Endothelial cell of umbilical vein (primary cell): ENCODE results near the gene ADAP1. TPM values are rescaled to one million over a fixed set of nuclear protein-coding genes. Genes with fewer than 3 reads are reported as not detected.

ENCODE experiments used
- BruUV-seq: library from RNA; stranded (reverse); fragments of 400-500 nt; replicated peaks from 2 replicates; lab custom pipeline; 2021; lab: Mats Ljungman, UMichigan
- CTCF ChIA-PET: fragments of 300-600, 350-600 bp; sonication (Branson Sonifier 250); formaldehyde crosslinking; loops from one replicate; lab custom pipeline; 2021; ENCODE audit warnings: antibody characterized with exemption, inconsistent platforms; lab: Charles Lee
- POLR2A ChIA-PET: fragments of 300-600, 350-600 bp; sonication (Branson Sonifier 250); formaldehyde crosslinking; loops from one replicate; lab custom pipeline; 2021; ENCODE audit warnings: antibody characterized with exemption, inconsistent platforms; lab: Charles Lee
- DNase-seq: peaks from one replicate; pipeline ENCODE4 v3.0.0-alpha.2; 2011; ENCODE audit warnings: low read depth, low spot score
- FAIRE-seq: peaks from 2 replicates; lab custom pipeline; 2011; peaks lifted over from hg19 to GRCh38; lab: Jason Lieb, UNC
- H2AFZ ChIP-seq: 2 replicates; pipeline ENCODE4 v1.6.0; 2012; ENCODE audit warnings: low read depth, low read length, control low read depth, inconsistent platforms
- H3K27ac ChIP-seq: 2 replicates; pipeline ENCODE4 v1.5.1; 2011; ENCODE audit warnings: low read depth, mild to moderate bottlenecking, control low read depth, low read length, moderate library complexity; ENCODE audit not compliant: insufficient read depth
- H3K27me3 ChIP-seq, 2 experiments: 2 replicates each; pipeline versions ENCODE4 v1.6.0 to v1.6.1; 2011; ENCODE audit warnings: low read length in 2 of 2, mixed read lengths in 1 of 2; ENCODE audit not compliant: control insufficient read depth in 2 of 2, insufficient read depth in 2 of 2
- H3K36me3 ChIP-seq, 2 experiments: 2 replicates in 1 of 2; 3 replicates in 1 of 2; pipeline ENCODE4 v1.5.1; 2011; ENCODE audit warnings: low read length in 2 of 2, mild to moderate bottlenecking in 1 of 2, moderate library complexity in 1 of 2; ENCODE audit not compliant: control insufficient read depth in 2 of 2, insufficient read depth in 2 of 2; ENCODE audit errors: extremely low read depth in 1 of 2
- H3K4me1 ChIP-seq: 3 replicates; pipeline ENCODE4 v1.5.1; 2011; ENCODE audit warnings: mild to moderate bottlenecking, low read length; ENCODE audit not compliant: control insufficient read depth, insufficient read depth; ENCODE audit errors: extremely low read depth
- H3K4me2 ChIP-seq: 2 replicates; pipeline ENCODE4 v1.6.1; 2011; ENCODE audit warnings: low read length, control low read depth, mixed read lengths; ENCODE audit not compliant: insufficient read depth
- H3K4me3 ChIP-seq, 3 experiments: fragments of 200-600 bp in 1 of 3; sonication (generic), shearing (Covaris generic) in 1 of 3; replicated peaks in 1 of 3; 2 replicates each; pipeline ENCODE4 v1.5.1; 2011 to 2016; ENCODE audit warnings: control low read depth in 3 of 3, low read length in 3 of 3, mild to moderate bottlenecking in 2 of 3, inconsistent platforms in 1 of 3, low read depth in 1 of 3, moderate library complexity in 1 of 3; ENCODE audit not compliant: insufficient read depth in 1 of 3
- H3K79me2 ChIP-seq: 2 replicates; pipeline ENCODE4 v1.6.0; 2012; ENCODE audit warnings: low read length, inconsistent platforms; ENCODE audit not compliant: control insufficient read depth, insufficient read depth
- H3K9ac ChIP-seq: replicated peaks from 2 replicates; pipeline ENCODE3; 2011; ENCODE audit warnings: low read length, control low read depth; ENCODE audit not compliant: insufficient read depth; ENCODE audit errors: extremely low read depth
- H3K9me1 ChIP-seq: replicated peaks from 3 replicates; pipeline ENCODE4 v1.6.0; 2011; ENCODE audit warnings: mild to moderate bottlenecking, low read length; ENCODE audit not compliant: control insufficient read depth, insufficient read depth; ENCODE audit errors: extremely low read depth
- H3K9me3 ChIP-seq: replicated peaks from 2 replicates; pipeline ENCODE4 v1.5.1; 2012; ENCODE audit warnings: low read length, inconsistent platforms; ENCODE audit not compliant: control insufficient read depth, insufficient read depth
- H4K20me1 ChIP-seq: replicated peaks from 2 replicates; pipeline ENCODE3; 2011; ENCODE audit warnings: mild to moderate bottlenecking, low read length; ENCODE audit not compliant: control insufficient read depth, insufficient read depth; ENCODE audit errors: extremely low read depth
- CTCF ChIP-seq, 2 donors: IDR thresholded peaks; 1 replicate in 1 of 2; 2 replicates in 1 of 2; pipeline ENCODE4 v1.5.1; 2011; ENCODE audit warnings: low read length in 2 of 2, mild to moderate bottlenecking in 2 of 2, moderate library complexity in 2 of 2, control low read depth in 1 of 2, inconsistent platforms in 1 of 2, low read depth in 1 of 2; ENCODE audit not compliant: insufficient read depth in 1 of 2; ENCODE audit errors: extremely low read depth in 1 of 2
- EZH2 ChIP-seq: IDR thresholded peaks from 2 replicates; pipeline ENCODE4 v1.6.1; 2012; ENCODE audit warnings: borderline replicate concordance, low read depth, mild to moderate bottlenecking, moderate library complexity, low read length, inconsistent platforms; ENCODE audit not compliant: severe bottlenecking
- JUN ChIP-seq: IDR thresholded peaks from 2 replicates; pipeline ENCODE4 v1.6.1; 2011; ENCODE audit warnings: borderline replicate concordance, low read depth; ENCODE audit not compliant: insufficient read length, insufficient read depth
- MAX ChIP-seq: IDR thresholded peaks from 2 replicates; pipeline ENCODE4 v1.6.1; 2011; ENCODE audit not compliant: insufficient read depth, insufficient read length
- POLR2AphosphoS5 ChIP-seq: IDR thresholded peaks from 2 replicates; pipeline ENCODE4 v1.6.1; 2012; ENCODE audit warnings: low read depth, mild to moderate bottlenecking, control low read depth, low read length, moderate library complexity; ENCODE audit not compliant: insufficient read depth
- dilution Hi-C: fragments of 300-500 bp; cut with MboI; formaldehyde crosslinking; loops from one replicate; pipeline ENCODE4 v1.15.0; 2019; ENCODE audit warnings: low sequenced_read_pairs; ENCODE audit not compliant: extremely low pct_ligation_motif_present
- intact Hi-C: fragments of 100-400 bp; cut with micrococcal nuclease; formaldehyde crosslinking; loops from one replicate; pipeline ENCODE4 v1.10.0; 2022
- polyA plus RNA-seq, 4 experiments: library from polyadenylated mRNA; depleted of rRNA in 3 of 4; stranded (reverse) in 3 of 4; unstranded in 1 of 4; fragments of >200 nt; gene quantifications; 2 replicates each; pipeline versions ENCODE4 v1.2.1 to v1.2.3, GENCODE V29; 2011 to 2012; ENCODE audit warnings: missing spikeins in 1 of 4
- total RNA-seq: library from RNA; stranded (reverse); gene quantifications from 2 replicates; pipeline ENCODE4 v1.2.3, GENCODE V29; 2021

Gene ADAP1
- total and polyA plus RNA-seq, 2 donors (not counting 3 experiments of a cell fraction or from before 2014, with no cell fraction given): 0.49 to 0.58 TPM

DNA sequence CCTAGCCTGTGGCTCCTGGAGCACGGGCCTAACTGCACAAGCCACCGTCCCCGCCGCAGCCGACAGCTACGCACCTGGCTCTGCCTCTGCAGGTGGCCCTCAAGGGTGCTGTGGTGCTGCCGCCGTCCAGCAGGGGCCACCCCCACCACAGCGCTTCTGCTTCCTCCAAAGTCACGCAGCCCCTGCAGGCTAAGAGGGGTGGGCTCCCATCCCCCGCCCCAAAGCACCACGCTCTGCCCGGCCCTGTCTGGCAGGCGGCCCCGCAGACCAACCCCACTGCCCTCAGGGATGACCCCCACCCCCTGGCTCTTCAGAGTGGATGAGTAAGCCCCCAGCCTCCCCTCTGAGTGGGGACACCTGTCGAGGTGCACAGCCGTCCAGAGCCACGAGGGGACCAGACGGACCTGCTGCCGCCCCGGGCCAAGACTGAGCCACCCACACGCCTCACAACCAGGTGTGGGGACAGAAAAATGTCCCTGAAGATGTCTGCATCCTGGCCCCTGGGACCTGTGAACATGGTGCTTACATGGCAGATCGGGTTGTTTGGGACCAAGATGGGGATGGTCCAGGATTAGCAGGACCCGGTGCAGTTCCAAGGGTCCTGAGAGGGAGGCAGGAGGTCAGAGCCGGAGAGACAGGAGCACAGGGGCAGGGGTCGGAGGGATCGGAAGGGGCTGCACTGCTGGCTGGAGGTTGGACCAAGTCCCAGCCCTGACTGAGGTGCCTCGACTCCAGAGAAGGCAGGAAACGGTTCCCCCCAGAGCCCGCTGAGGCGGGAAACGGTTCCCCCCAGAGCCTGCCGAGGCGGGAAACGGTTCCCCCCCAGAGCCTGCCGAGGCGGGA lies 9.0 kb upstream of the ADAP1 start:
- intact Hi-C loops: no loop called here
- POLR2A ChIA-PET: interaction anchor here (1.1 kb wide), 1 partner anchor 122 kb away, joined by 6 read pairs; no protein-coding TSS in a partner anchor
- H3K27ac ChIP-seq: no peak overlapping the region
- dilution Hi-C loops: no loop called here
- no peaks in the 10 kb centered on the region for H3K4me1 ChIP-seq
- H3K4me2 ChIP-seq: no peak overlapping the region
- no peak overlapping the region for H2AFZ ChIP-seq
- no peaks in the 10 kb centered on the region for H3K79me2 ChIP-seq
- BruUV-seq: no TSS peak
- no peak overlapping the region for H3K4me3 ChIP-seq
- no peaks in the 10 kb centered on the region for H3K27me3 ChIP-seq
- no peaks in the 10 kb centered on the region for H3K9me3 ChIP-seq
- CTCF ChIA-PET: no interaction called here
- no peak overlapping the region for H3K9ac ChIP-seq
- DNase-seq (no peak), FAIRE-seq (no peak)
- no peaks in the 10 kb centered on the region for H3K9me1 ChIP-seq
- TF ChIP-seq MAX: no peak
- peak; percentile 4 for TF ChIP-seq POLR2AphosphoS5
- TF ChIP-seq JUN: no peak
- TF ChIP-seq CTCF (IDR thresholded peaks at IDR 0.05; ENCODE audit: extremely low read depth in 1 of 2, insufficient read depth in 1 of 2, low read depth in 1 of 2, low read length in 2 of 2): peak in 1 of 2 donors; percentile 3
- no peak for TF ChIP-seq EZH2
- no peaks in the 10 kb centered on the region for H4K20me1 ChIP-seq
- H3K36me3 ChIP-seq: peaks cover 6% of the 10 kb centered on the region in 2 experiments
